ENCODE measurements around the gene HMGB1.
A peak's percentile ranks its signal among the peaks of the same experiment; 100 is the strongest.

Gene HMGB1

DNA sequence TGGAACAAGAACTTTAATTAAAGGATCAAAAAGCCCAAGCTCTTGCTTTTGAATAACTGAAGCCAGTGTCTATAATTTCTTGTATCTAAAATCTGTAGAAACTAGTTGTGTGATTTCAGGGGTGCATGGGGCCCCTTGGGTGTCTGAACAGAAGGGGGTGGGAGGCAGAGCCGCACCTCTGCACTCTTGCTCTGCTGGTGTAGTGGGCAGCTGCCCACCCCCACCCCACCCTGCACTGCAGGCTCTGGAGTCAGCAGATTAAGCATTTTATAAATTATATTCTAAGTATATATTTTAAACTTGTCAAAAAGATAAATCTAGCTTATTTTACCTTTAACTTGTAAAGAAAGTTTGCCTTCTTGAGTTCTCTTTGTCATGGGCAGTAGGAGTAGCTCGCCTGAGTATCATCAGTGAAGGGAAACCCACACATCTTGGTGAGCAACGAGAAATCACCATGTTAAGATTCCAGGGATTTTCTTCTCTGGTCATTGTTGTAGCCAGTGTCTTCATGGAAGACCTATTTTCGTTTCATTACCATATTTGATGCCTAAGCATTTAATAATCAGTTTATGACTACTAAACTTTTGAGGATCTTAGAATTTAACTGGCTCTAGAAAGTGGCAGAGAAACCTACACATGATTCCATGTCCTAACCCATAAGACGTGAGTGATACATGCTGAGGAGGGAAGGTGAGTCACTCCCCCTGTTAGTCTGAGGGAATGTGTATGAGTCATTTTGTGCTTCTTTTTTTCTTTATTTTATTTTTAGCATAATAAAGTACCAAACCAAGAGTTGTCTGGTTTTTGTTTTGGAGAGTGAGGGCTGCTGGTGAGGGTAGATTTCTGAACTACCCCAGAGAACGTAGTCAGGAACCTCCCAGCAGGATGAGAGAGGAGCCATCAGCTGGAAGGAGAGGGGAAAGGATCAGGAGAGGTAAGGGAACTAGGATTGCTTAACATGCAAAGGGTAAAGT lies 35.7 kb downstream of the HMGB1 start:
- no peak for DNase-seq

DNA sequence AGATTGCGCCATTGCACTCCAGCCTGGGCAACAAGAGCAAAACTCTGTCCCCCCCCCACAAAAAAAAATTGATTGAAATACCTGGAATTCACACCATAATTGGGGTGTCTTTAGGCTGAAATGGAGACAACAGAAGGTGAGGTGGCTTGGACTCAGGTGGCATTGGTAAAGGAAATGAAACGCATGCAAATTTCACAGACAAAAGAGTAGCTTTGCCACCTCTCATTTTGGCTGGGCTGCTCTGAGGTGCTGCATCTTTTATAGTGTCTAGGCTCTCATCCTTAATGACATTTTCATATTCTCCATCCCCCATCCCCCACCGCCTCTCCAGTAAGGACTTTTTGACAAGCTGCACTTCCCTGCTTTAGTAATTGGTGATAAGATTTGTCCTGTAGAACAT lies 36.5 kb downstream of the HMGB1 start:
- DNase-seq: no peak

DNA sequence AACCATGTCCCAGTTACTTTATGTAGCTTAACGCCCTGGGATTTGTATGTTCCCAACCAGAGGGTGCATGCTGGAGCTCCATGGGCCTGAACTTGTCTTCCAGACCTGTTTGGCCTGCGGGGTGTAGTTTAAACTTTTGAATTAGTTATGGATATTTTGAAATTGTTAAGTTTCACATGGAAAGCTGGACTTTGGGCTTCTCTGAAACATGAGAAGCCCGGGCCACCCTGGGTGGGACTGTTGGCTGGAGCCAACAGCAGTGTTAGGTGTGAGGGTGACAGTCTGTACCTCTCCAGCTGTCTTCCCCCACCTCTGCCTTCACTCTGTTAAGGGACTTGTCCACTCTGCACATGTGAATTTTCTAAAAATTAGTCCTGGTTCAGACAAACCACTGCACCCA lies 41.8 kb downstream of the HMGB1 start:
- no peak for DNase-seq

DNA sequence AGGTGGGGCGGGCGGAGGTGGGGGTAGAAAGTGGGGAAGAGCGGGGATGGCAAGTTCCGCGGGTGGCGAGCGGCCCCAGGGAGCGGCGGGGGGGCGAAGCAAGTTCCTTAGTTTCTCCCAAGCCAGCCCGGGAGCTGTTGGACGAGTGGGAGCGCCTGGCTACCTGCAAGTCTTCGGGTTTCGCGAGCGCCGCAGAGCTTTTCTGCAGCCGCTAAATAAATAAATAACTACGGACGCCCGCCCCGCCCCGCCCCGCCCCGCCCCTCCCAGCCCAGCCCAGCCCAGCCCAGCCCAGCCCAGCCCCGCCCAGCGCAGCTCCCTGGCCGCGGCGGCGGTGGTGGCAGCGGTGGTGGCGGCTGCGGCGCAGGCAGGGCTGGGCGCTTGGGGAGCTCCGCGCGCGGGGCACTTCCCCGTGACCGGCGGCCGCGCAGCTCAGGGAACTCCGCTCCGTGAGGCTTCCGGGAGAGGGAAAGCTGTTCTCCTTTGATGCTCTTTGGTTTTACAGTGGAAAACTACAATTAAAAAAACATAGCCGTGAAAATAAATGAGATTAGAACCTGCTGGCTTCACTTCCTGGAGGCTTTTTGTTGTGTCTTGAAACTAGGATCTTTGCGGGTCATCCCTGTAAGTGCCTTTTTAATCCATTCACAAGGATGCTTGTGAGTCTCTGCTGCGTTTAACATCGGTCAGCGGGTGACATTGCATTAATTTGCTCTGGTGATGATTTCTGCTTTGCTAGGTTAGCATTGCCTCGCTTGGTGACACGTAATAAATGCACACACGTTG lies 43.5 kb downstream of the HMGB1 start, which contains the start of gene UBE2L5:
Gene UBE2L5 (plus strand): TSS at position 440 of the 786 bp plus-strand sequence. CDS start 5,498 bp downstream, outside the sequence.
- DNase-seq: peak; percentile 38

DNA sequence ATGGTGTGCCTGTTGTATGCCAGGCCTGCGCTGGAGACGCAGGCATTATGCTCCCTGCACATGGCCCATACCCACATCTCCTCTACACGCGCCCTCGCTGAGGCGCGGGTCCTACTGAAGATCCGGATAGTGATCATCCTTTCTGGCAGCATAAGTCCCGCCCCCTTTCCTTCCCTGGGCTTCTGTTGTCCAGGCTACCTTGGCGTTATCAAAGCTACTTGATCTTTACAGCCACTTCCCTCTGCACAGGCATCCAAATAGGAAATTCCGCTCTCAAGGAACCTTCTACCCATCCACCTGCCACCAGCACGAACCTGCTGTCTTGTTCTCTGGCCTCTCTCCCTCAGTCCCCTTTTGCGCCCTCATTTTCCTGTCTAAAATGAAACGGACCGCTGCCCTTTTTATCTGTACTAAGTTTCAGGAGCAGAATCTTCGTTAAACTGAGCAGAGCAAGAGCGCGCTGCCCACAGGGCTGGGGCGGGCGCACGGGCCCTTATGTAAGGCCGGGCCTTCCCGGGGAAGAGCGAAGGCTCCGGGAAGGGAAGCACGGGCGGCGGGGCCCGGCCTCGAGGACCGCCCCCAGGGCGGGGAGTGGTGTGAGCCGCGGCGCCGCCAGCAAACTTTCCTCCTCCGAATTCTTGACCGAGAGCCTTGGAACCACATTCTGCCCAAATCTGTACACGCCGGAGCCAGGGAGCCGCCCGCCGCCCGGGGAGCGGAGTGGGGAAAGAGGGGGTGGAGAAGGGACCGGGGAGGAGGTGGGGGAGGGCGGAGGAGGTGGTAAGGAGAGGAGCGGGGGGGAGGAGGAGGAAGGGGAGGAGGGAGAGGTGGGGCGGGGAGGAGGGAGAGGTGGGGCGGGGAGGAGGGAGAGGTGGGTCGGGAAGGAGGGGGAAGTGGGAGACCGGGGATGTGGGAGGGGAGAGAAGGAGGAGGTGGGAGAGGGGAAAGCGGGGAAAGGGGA lies 44.4 kb downstream of the HMGB1 start:
- DNase-seq: no peak

DNA sequence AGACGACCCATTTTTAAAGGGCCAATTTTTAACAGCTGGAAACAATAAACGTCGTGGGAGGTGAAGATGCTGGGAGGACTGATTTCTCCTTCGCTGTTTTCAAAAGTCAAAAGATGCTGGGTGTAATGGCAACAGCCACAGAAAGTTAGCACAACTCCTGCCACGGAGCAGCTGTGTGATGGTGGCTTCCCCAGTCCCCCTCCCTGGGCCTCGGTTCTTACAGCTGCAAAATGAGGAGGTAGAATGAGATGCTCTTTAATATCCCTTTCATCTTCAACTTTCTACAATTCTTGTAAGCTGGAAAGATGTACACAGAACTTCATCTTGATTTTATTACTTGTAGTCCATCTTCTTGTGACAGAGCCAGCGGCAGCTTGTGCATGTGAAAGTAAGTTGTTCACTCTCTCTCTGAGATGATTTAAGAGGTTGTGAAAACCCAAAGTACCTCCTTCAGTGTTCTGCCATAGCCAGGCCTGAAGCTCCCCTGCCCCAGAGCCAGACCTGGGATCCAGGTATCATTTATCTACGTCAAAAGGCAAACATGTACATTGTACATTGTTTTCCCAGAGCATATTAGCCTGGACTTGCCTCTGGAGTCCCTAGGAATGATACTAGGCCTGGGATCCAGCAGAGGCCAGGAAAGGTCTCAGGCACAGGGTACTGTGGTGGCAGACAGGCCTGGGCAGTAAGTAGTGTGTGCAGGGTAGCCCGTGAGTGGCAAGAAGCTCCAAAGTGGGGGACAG lies 46.8 kb downstream of the HMGB1 start:
- DNase-seq: no peak

DNA sequence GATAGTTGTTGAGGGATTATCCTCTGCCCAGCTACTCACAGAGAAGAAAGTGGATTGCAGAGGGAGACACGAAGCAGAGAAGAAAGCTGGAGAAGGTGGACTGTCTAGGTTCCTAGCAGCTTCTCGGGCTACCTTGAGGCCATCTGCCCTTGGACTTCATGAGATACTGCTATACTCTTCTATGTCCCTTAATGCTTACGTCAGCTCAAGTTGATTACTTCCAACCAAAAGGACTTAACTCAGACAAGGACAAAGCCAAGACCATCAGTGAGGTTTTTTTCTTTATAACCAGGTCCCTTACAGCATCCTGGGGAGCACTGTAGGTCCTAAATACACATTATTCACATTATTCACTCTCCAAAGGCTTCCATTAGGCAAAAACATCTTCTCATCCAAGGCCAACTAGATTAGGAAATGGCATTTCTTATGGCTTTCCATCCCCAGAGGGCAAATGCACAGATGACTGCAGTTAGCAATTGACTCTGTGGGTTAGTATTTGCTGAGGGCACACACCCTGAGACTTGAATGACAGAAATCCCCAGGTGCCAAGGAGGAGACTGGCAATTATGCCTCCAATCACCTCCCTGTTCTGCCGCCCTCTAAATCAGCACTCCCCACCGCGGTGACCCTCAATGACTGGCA lies 47.5 kb downstream of the HMGB1 start:
- DNase-seq: no peak

DNA sequence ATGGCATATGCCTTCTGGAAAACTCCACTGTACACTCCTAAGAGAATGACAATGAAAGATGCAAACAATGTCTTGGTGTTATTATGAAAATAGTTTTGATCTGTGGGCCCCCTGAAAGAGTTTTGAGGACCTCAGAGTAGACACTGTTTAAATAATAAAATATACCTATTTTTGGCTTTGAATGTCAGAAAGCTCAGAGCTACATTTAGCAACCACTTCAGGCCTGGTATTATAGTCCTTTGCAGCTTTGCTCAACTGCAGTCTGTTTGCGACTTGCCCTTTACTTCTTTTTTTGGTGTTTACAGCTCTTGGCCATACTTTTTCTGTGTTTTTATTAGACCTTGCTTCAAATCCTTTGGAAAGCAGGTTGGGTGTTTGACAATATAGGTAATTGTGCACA lies 49.3 kb downstream of the HMGB1 start:
- DNase-seq: no peak

DNA sequence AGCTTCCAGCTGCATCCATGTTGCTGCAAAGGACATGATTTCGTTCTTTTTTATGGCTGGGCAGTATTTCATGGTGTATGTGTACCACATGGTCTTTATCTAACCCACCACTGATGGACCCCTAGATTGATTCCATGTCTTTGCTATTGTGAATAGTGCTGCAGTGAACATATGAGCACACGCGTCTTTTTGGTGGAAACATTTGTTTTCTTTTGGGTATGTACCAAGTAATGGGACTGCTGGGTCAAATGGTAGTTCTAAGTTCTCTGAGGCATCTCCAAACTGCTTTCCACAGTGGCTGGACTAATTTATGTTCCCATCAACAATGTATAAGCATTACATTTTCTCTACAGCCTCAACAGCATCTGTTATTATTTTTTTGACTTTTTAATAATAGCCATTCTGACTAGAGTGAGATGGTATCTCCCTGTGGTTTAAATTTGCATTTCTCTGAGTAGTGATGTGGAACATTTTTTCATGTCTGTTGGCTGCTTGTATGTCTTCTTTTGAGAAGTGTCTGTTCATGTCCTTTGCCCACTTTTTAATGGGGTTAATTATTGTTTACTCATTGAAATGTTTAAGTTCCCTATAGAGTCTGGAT lies 50.2 kb downstream of the HMGB1 start:
- no peak for DNase-seq

DNA sequence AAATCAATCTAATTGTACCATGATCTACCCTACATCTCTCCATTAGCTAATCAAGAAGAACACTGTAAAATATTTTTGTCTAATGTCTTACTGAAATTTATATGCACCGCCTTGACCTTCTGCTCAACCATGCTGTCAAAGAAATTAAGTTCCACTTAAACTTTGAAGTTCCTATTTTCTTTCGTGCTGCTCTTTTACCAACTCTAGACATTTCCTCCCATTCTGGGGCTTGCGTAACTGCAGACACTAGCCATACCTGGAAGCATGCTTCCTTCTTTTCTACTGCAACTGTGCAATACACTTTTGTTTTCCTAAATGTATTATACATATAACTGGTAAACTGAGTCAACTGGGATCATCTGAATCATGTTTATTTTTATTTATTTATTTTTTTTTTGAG lies 51.9 kb downstream of the HMGB1 start:
- no peak for DNase-seq

DNA sequence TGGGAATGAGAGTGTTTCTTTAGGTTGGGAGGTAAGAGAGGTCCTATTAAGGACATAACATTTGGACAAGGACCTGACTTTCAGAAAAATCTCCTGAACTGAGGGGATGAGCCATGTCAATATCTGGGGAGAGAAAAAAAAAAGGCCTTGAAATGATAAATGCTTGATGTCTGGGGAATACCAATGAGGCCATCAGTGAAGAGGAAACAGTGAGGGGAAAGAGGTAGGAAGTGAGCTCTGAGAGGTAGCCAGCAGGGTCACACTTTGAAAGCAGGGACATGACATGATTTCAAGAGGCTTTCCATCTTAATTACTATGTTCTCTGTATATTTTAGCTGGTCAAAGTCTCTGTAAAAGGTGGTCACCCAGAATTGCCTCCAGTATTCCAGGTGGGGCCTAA lies 53.4 kb downstream of the HMGB1 start:
- no peak for DNase-seq

DNA sequence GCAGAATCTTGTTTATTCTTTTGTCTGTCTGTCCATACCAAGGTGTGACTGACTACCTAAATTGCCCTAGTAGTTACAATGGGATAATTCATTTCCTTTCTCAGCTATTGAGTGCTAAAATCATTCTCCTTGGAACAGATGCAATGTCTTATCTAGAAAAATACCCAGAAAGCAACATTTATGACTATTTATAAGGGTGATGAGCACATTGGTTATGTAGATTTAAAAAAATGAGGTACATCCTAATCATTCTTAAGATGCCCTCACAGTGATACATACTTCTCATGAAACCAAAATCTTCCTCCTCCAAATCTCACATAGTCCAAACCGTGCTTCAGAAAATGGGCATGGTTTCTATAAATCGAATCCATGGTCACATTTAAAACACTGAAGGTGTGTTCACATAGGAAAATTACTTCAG lies 55.0 kb downstream of the HMGB1 start:
- no peak for DNase-seq

DNA sequence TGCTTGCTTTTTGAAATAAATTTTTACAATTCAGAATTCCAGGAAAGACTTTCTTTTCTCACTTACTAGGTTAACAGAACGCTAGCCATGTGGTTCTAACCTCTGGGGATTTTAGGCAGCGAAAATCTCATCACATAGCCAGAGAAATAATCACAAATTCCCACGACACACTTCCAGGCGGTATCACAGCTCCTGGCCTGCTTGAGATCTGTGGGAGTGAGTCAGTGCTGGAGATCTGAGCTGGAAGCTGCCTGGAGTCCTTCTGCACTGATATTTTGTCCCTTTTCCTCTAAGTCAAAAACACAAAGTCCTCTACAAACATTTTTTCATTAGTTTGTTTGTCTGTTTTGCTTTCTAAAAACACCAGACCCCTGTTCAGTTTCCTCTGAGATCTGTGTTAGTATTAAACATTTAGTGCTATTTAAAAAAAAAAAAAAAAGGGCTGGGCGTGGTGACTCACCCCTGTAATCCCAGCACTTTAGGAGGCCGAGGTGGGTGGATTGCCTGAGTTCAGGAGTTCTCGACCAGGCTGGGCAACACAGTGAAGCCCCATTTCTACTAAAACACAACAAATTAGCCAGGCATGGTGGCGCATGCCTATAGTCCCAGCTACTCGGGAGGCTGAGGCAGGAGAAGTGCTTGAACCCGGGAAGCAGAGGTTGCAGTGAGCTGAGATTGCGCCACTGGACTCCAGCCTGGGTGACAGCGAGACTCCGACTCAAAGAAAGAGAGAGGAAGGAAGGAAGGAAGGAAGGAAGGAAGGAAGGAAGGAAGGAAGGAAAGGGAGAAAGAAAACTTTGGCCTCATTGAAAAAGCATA lies 55.6 kb downstream of the HMGB1 start:
- DNase-seq: no peak

DNA sequence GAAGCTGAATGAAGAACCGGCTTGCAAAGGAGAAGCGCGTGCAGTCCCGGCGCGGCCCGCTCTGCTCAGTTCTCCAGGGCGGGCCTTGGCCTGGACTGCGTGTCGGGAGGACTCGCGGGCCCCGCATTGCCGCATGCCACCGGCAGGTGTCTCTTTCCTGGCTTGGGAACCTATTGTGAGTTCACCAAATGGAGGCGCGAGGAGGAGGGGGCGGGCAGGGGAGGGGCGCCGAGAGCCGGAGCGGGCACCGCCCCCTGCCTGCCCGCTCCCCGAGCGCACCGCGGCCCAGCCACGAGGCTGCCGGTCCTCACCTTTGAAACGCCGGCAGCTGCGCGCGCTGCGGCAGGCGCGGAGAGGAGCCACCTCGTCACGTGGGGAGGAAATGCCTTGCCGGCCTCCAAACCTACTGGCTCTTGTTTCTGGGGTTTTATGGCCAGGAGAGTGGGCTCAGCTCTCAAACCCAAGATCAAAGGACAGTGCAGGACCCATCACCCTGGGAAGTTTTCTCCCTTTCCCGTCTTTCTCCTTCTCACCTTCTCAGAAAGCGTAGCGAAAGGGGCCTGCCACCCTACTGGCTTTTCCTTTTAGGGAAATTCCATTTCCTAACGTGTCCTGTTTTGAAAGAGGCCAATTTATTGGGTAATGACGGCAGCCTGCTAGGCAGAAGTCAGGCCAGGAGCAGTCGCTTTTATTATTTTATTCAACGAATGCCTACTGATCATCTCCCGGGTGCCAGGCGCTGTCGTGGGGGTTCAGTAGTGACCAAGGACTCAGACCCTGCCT lies 57.2 kb downstream of the HMGB1 start:
- DNase-seq: peak; percentile 17

DNA sequence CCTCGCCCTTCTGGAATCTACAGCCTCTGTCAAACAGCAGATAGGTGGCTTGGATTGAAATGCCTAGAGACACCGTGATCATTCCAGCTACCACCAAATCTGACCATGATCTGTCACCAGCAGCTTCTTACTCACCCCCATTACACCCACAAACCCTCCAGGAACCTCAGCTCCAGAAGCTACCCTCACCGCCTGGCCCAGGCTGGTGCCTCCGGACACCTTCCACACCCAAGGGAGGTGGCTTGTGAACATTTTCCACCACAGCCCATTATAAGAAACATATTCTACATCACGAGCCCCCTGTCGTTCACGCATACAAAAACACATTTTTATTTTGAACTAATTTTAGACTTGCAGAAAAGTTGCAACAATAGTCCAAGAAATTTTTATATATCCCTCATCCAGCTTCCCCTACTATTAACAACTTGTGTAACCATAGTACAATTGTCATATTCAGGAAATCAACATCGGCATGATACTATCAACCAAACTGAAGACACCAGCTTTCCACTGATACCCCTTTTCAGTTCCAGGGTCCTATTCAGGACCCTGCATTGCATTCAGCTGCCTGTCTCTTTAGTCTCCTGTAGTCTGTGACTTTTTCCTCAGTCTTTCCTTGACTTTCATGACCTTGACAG lies 58.8 kb downstream of the HMGB1 start:
- DNase-seq: no peak
